H9 (cell line): Measurements from ENCODE around the gene HLA-A. TPM values are rescaled to one million over a fixed set of nuclear protein-coding genes. Genes with fewer than 3 reads are reported as not detected.

Source experiments
- DNase-seq: peaks from one replicate; pipeline ENCODE4 v3.0.0-alpha.2; 2017
- H2AFZ ChIP-seq: one replicate; pipeline ENCODE4 v1.6.1; 2013; ENCODE audit warnings: mild to moderate bottlenecking, low read length, control low read depth, moderate library complexity
- H2AK5ac ChIP-seq: 2 replicates; pipeline ENCODE4 v1.6.1; 2013; ENCODE audit warnings: low read length, control low read depth, mixed read lengths; ENCODE audit not compliant: insufficient read length
- H2BK120ac ChIP-seq: one replicate; pipeline ENCODE4 v1.6.1; 2013; ENCODE audit warnings: low read depth, mild to moderate bottlenecking, low read length, control low read depth, inconsistent platforms; ENCODE audit not compliant: poor library complexity, severe bottlenecking
- H2BK12ac ChIP-seq: 2 replicates; pipeline ENCODE4 v1.6.1; 2013; ENCODE audit warnings: low read length, control low read depth, mixed read lengths, low read depth; ENCODE audit not compliant: insufficient read length
- H2BK15ac ChIP-seq: 2 replicates; pipeline ENCODE4 v1.6.1; 2013; ENCODE audit warnings: low read depth, low read length, control low read depth
- H2BK20ac ChIP-seq: one replicate; pipeline ENCODE4 v1.6.1; 2013; ENCODE audit warnings: low read depth, mild to moderate bottlenecking, low read length, control low read depth, inconsistent platforms; ENCODE audit not compliant: poor library complexity, severe bottlenecking
- H2BK5ac ChIP-seq: 2 replicates; pipeline ENCODE4 v1.6.1; 2013; ENCODE audit warnings: low read length, control low read depth, mixed read lengths; ENCODE audit not compliant: insufficient read length
- H3K14ac ChIP-seq: 2 replicates; pipeline ENCODE4 v1.6.1; 2013; ENCODE audit warnings: low read length, control low read depth; ENCODE audit not compliant: insufficient read depth
- H3K18ac ChIP-seq: 2 replicates; pipeline ENCODE4 v1.6.1; 2013; ENCODE audit warnings: low read depth, mild to moderate bottlenecking, mixed read lengths, low read length, control low read depth; ENCODE audit not compliant: insufficient read length
- H3K23ac ChIP-seq: 2 replicates; pipeline ENCODE4 v1.6.1; 2013; ENCODE audit warnings: low read length, control low read depth, mixed read lengths, low read depth; ENCODE audit not compliant: insufficient read length
- H3K23me2 ChIP-seq: 2 replicates; pipeline ENCODE4 v1.6.1; 2013; ENCODE audit warnings: low read depth, mild to moderate bottlenecking, mixed read lengths, low read length, control low read depth; ENCODE audit not compliant: insufficient read length, poor library complexity, severe bottlenecking
- H3K27ac ChIP-seq: 2 replicates; pipeline ENCODE4 v1.5.1; 2013; ENCODE audit warnings: low read length, control low read depth, mixed read lengths, low read depth; ENCODE audit not compliant: insufficient read length
- H3K27me3 ChIP-seq: 2 replicates; pipeline ENCODE4 v1.6.1; 2013; ENCODE audit warnings: low read length, control low read depth, inconsistent platforms; ENCODE audit not compliant: insufficient read depth
- H3K4ac ChIP-seq: 2 replicates; pipeline ENCODE4 v1.6.1; 2013; ENCODE audit warnings: low read depth, mild to moderate bottlenecking, control low read depth, inconsistent platforms, low read length, moderate library complexity
- H3K4me1 ChIP-seq: 2 replicates; pipeline ENCODE4 v1.6.1; 2013; ENCODE audit warnings: low read length, control low read depth, inconsistent platforms; ENCODE audit not compliant: insufficient read depth
- H3K4me2 ChIP-seq: 2 replicates; pipeline ENCODE4 v1.6.1; 2013; ENCODE audit warnings: low read length, control low read depth, mixed read lengths; ENCODE audit not compliant: insufficient read length, insufficient read depth
- H3K56ac ChIP-seq: 2 replicates; pipeline ENCODE4 v1.6.1; 2013; ENCODE audit warnings: low read depth, mild to moderate bottlenecking, mixed read lengths, low read length, control low read depth; ENCODE audit not compliant: insufficient read length
- H3K79me1 ChIP-seq: 2 replicates; pipeline ENCODE4 v1.6.1; 2013; ENCODE audit warnings: low read depth, mild to moderate bottlenecking, moderate library complexity, low read length, control low read depth, inconsistent platforms; ENCODE audit not compliant: insufficient read depth, poor library complexity, severe bottlenecking
- H3K79me2 ChIP-seq: 2 replicates; pipeline ENCODE4 v1.6.1; 2013; ENCODE audit warnings: low read length, control low read depth, inconsistent platforms; ENCODE audit not compliant: insufficient read depth
- H3K9ac ChIP-seq: 2 replicates; pipeline ENCODE4 v1.6.1; 2013; ENCODE audit warnings: low read length, control low read depth, mixed read lengths; ENCODE audit not compliant: insufficient read length; ENCODE audit errors: extremely low read depth
- H3K9me3 ChIP-seq: one replicate; pipeline ENCODE4 v1.6.1; 2013; ENCODE audit warnings: low read depth, low read length, inconsistent platforms; ENCODE audit not compliant: control insufficient read depth
- H3T11ph ChIP-seq: one replicate; pipeline ENCODE4 v1.6.1; 2013; ENCODE audit warnings: mild to moderate bottlenecking, low read length, control low read depth, inconsistent platforms
- H4K20me1 ChIP-seq: one replicate; pipeline ENCODE4 v1.6.1; 2013; ENCODE audit not compliant: control insufficient read depth, insufficient read length, insufficient read depth
- H4K5ac ChIP-seq: 2 replicates; pipeline ENCODE4 v1.6.1; 2013; ENCODE audit warnings: low read depth, mild to moderate bottlenecking, mixed read lengths, low read length, control low read depth; ENCODE audit not compliant: insufficient read length
- H4K8ac ChIP-seq: replicated peaks from 2 replicates; pipeline ENCODE4 v1.6.1; 2013; ENCODE audit warnings: low read length, control low read depth, mixed read lengths, low read depth; ENCODE audit not compliant: insufficient read length
- H4K91ac ChIP-seq: 2 replicates; pipeline ENCODE4 v1.6.1; 2013; ENCODE audit warnings: low read depth, mild to moderate bottlenecking, moderate library complexity, mixed read lengths, low read length, control low read depth; ENCODE audit not compliant: insufficient read length
- H3K27ac Mint-ChIP-seq, 3 experiments: 2 replicates in 2 of 3; 3 replicates in 1 of 3; pipeline ENCODE4 v1.8.0; 2020 to 2021; ENCODE audit warnings: mixed read lengths in 3 of 3, mild to moderate bottlenecking in 1 of 3, moderate library complexity in 1 of 3
- H3K27me3 Mint-ChIP-seq: 2 replicates; pipeline ENCODE4 v1.8.0; 2021; ENCODE audit warnings: low read depth, mild to moderate bottlenecking, moderate library complexity, mixed read lengths
- H3K36me3 Mint-ChIP-seq, 3 experiments: 2 replicates in 2 of 3; 3 replicates in 1 of 3; pipeline ENCODE4 v1.8.0; 2020 to 2021; ENCODE audit warnings: low read depth in 3 of 3, mixed read lengths in 3 of 3; ENCODE audit not compliant: insufficient read depth in 1 of 3
- H3K4me1 Mint-ChIP-seq, 2 experiments: 2 replicates each; pipeline ENCODE4 v1.8.0; 2020; ENCODE audit warnings: mixed read lengths in 2 of 2
- H3K4me3 Mint-ChIP-seq, 2 experiments: 2 replicates in 1 of 2; 3 replicates in 1 of 2; pipeline ENCODE4 v1.8.0; 2020 to 2021; ENCODE audit warnings: mild to moderate bottlenecking in 2 of 2, mixed read lengths in 2 of 2, moderate library complexity in 1 of 2
- H3K9me3 Mint-ChIP-seq, 2 experiments: 2 replicates in 1 of 2; 3 replicates in 1 of 2; pipeline ENCODE4 v1.8.0; 2020; ENCODE audit warnings: mild to moderate bottlenecking in 2 of 2, mixed read lengths in 2 of 2, moderate library complexity in 1 of 2
- CTCF ChIP-seq: fragments of 200-600 bp; sonication (generic); conservative IDR thresholded peaks from 3 replicates; pipeline ENCODE4 v1.8.0; 2021; ENCODE audit warnings: antibody characterized with exemption, mild to moderate bottlenecking
- WGBS: extraction: QIAGEN DNeasy Blood & Tissue Kit; methylation state at CpG from one replicate; pipeline ENCODE4 v1.1.7; 2013; ENCODE audit warnings: missing lambda C conversion rate, low lambda C conversion rate, mixed read lengths; ENCODE audit not compliant: insufficient read length; ENCODE audit errors: extremely low coverage; 5-methylcytosine and 5-hydroxymethylcytosine counted together
- total RNA-seq: library from RNA; stranded (reverse); gene quantifications from 2 replicates; pipeline ENCODE4 v1.2.1, GENCODE V29; 2021

Gene HLA-A
- total RNA-seq, 1 experiment from 2014 or later: 248 TPM

GRCh38 chr6:29949934-29950333 is 7.6 kb downstream of the HLA-A start:
- H3K9ac ChIP-seq: no peak overlapping the region
- no peak overlapping the region for H4K91ac ChIP-seq
- Mint-ChIP-seq H3K9me3 (no peaks in the 10 kb centered on the region), H3K36me3 (peaks cover 13 to 28% (median 14%) of the 10 kb centered on the region in 3 experiments), H3K4me1 (no peaks in the 10 kb centered on the region), H3K4me3 (no peak overlapping the region), H3K27ac (no peak overlapping the region), H3K27me3 (peaks cover 4% of the 10 kb centered on the region; the same call in 1 of the 2 replicates)
- no peaks in the 10 kb centered on the region for H3K79me1 ChIP-seq
- H4K20me1 ChIP-seq: no peaks in the 10 kb centered on the region
- no peak overlapping the region for H2BK120ac ChIP-seq
- no peak overlapping the region for H2AFZ ChIP-seq
- no peak overlapping the region for H2AK5ac ChIP-seq
- no peaks in the 10 kb centered on the region for H3K4me1 ChIP-seq
- no peak overlapping the region for H4K5ac ChIP-seq
- no peaks in the 10 kb centered on the region for H3K9me3 ChIP-seq
- H2BK5ac ChIP-seq: no peak overlapping the region
- no peak overlapping the region for H2BK20ac ChIP-seq
- no peak for TF ChIP-seq CTCF
- H3K23ac ChIP-seq: no peak overlapping the region
- no peak overlapping the region for H3K4me2 ChIP-seq
- no CpG with 5 or more reads among the region's 7 CpGs for WGBS
- no peak overlapping the region for H2BK15ac ChIP-seq
- no peak overlapping the region for H3K56ac ChIP-seq
- no peak overlapping the region for H4K8ac ChIP-seq
- no peak overlapping the region for H3K14ac ChIP-seq
- no peak overlapping the region for H3K27ac ChIP-seq
- no peak for DNase-seq
- H3K18ac ChIP-seq: no peak overlapping the region
- H3K4ac ChIP-seq: no peak overlapping the region
- H3K23me2 ChIP-seq: no peaks in the 10 kb centered on the region
- no peaks in the 10 kb centered on the region; the same call in 1 of the 2 replicates for H3K27me3 ChIP-seq
- no peak overlapping the region for H2BK12ac ChIP-seq
- H3T11ph ChIP-seq: no peak overlapping the region
- no peaks in the 10 kb centered on the region for H3K79me2 ChIP-seq
